Measurements from ENCODE around the gene MASP2. TPM values are rescaled to one million over a fixed set of nuclear protein-coding genes. Genes with fewer than 3 reads are reported as not detected.

The MASP2 gene
- total and polyA plus RNA-seq, 10 of the 15 experiments (the other 5 are each of a cell fraction or from before 2014, with no cell fraction given), result 0.04 to 0.21 (median 0.06) TPM; not detected in 7

- no peak for TF ChIP-seq BHLHE40 (IDR thresholded peaks at IDR 0.05; ENCODE audit: borderline replicate concordance in 1 of 2, low read depth in 2 of 2, low read length in 1 of 2)
- TF ChIP-seq MTA3 (IDR thresholded peaks at IDR 0.05; ENCODE audit: borderline replicate concordance, low read length), result peak; percentile 29; the same call in 1 of the 2 replicates
- TF ChIP-seq KAT2A (conservative IDR thresholded peaks at IDR 0.05; ENCODE audit: control insufficient read depth, low read depth, low read length), result no peak
- no peak for TF ChIP-seq MAX (IDR thresholded peaks at IDR 0.05; ENCODE audit: low read depth, low read length)
- TF ChIP-seq PML (IDR thresholded peaks at IDR 0.05; ENCODE audit: low read length), result no peak
- no peak for TF ChIP-seq PAX5 (IDR thresholded peaks at IDR 0.05; ENCODE audit: borderline replicate concordance, low read depth, low read length)
- no peak for TF ChIP-seq NR2C2 (IDR thresholded peaks at IDR 0.05; ENCODE audit: borderline replicate concordance, control insufficient read depth, insufficient read length, low read depth)
- TF ChIP-seq ESRRA (IDR thresholded peaks at IDR 0.05; ENCODE audit: low read length), result no peak
- no peak for TF ChIP-seq ZNF592 (IDR thresholded peaks at IDR 0.05)
Observed at GRCh38 chr1:11027316-11027715, 19.7 kb downstream of the MASP2 start (continued).

Data from GM12878 (cell line).